Right lobe of liver (tissue), 4 donors: ENCODE data around the gene DAZAP1.

ENCODE experiments used
- CTCF ChIP-seq, 4 donors: fragments of 200-600 bp in 3 of 4; fragments of 450-650 bp in 1 of 4; IDR thresholded peaks; one replicate each; pipeline versions ENCODE4 v1.5.1 to v1.8.0; 2016 to 2022; ENCODE audit warnings: antibody characterized with exemption in 4 of 4, mild to moderate bottlenecking in 2 of 4
- POLR2A ChIP-seq: fragments of 450-650 bp; IDR thresholded peaks from one replicate; pipeline ENCODE4 v1.6.1; 2017; ENCODE audit warnings: antibody characterized with exemption, mild to moderate bottlenecking
- donor health status: DM: no; HTN: no; CAD: no.
- donor health status: DM: no; HTN: no; CAD: no.
- donor health status: DM: no; HTN: yes; CAD: no.

GRCh38 chr19:1392407-1392806, 15.0 kb upstream of the DAZAP1 start:
- TF ChIP-seq CTCF (IDR thresholded peaks at IDR 0.05) (no peak), POLR2A (no peak)
